DND-41 (cell line): ENCODE measurements around the gene CD70.

ENCODE experiments used
- CTCF ChIP-seq: IDR thresholded peaks from 2 replicates; pipeline ENCODE4 v1.5.1; 2012; ENCODE audit warnings: borderline replicate concordance, low read length, moderate library complexity, mild to moderate bottlenecking; ENCODE audit not compliant: poor library complexity, severe bottlenecking; ENCODE audit errors: extremely low read depth
- EZH2 ChIP-seq: IDR thresholded peaks from 3 replicates; pipeline ENCODE4 v1.6.1; 2012; ENCODE audit warnings: borderline replicate concordance, low read depth, mild to moderate bottlenecking, moderate library complexity, low read length, inconsistent platforms; ENCODE audit not compliant: severe bottlenecking

GRCh38 chr19:6610934-6611852, 20.2 kb upstream of the CD70 start:
- no peak for TF ChIP-seq EZH2
- no peak for TF ChIP-seq CTCF
